GM23338 (cell line): Measurements from ENCODE around the gene GPR39. TPM values are rescaled to one million over a fixed set of nuclear protein-coding genes. Genes with fewer than 3 reads are reported as not detected.

Source experiments
- ATAC-seq: fragments of 200-7000 bp; cut with Tn5 transposase; 3 replicates; pipeline ENCODE4 v1.9.1; 2020
- DNase-seq: peaks from one replicate; pipeline ENCODE4 v3.0.0-alpha.2; 2015; ENCODE audit warnings: low spot score
- H2AFZ ChIP-seq: fragments of 200-600 bp; sonication (generic); 2 replicates; pipeline ENCODE4 v1.8.0; 2016; ENCODE audit warnings: antibody characterized with exemption, mild to moderate bottlenecking, moderate library complexity
- H3F3A ChIP-seq: fragments of 200-600 bp; sonication (generic); replicated peaks from 2 replicates; pipeline ENCODE4 v1.8.0; 2017; ENCODE audit warnings: antibody characterized with exemption, mixed run types, low read depth
- H3K27ac ChIP-seq: fragments of 200-600 bp; sonication (generic); 2 replicates; pipeline ENCODE4 v1.6.1; 2016; ENCODE audit warnings: low read depth
- H3K27me3 ChIP-seq: fragments of 200-600 bp; sonication (generic); 2 replicates; pipeline ENCODE4 v1.8.0; 2016; ENCODE audit warnings: mild to moderate bottlenecking, mixed run types, moderate library complexity; ENCODE audit not compliant: insufficient read depth
- H3K36me3 ChIP-seq: fragments of 200-600 bp; sonication (generic); 2 replicates; pipeline ENCODE4 v1.8.0; 2016; ENCODE audit warnings: mild to moderate bottlenecking; ENCODE audit not compliant: insufficient read depth
- H3K4me1 ChIP-seq: fragments of 200-600 bp; sonication (generic); 2 replicates; pipeline ENCODE4 v1.8.0; 2016; ENCODE audit warnings: mild to moderate bottlenecking, moderate library complexity; ENCODE audit not compliant: insufficient read depth
- H3K4me2 ChIP-seq: fragments of 200-600 bp; sonication (generic); 2 replicates; pipeline ENCODE4 v1.7.1; 2017; ENCODE audit warnings: mixed run types
- H3K4me3 ChIP-seq: fragments of 200-600 bp; sonication (generic); 2 replicates; pipeline ENCODE4 v1.6.1; 2016; ENCODE audit warnings: mixed run types
- H3K79me2 ChIP-seq: fragments of 200-600 bp; sonication (generic); replicated peaks from 2 replicates; pipeline ENCODE4 v1.8.0; 2017; ENCODE audit warnings: mild to moderate bottlenecking; ENCODE audit not compliant: insufficient read depth
- H3K9me2 ChIP-seq: fragments of 200-600 bp; sonication (generic); 2 replicates; pipeline ENCODE4 v1.8.0; 2017; ENCODE audit not compliant: insufficient read depth
- H4K20me1 ChIP-seq: fragments of 200-600 bp; sonication (generic); replicated peaks from 2 replicates; pipeline ENCODE4 v1.8.0; 2017; ENCODE audit warnings: mild to moderate bottlenecking; ENCODE audit not compliant: insufficient read depth
- H3K27ac Mint-ChIP-seq: 2 replicates; pipeline ENCODE4 v1.8.0; 2020; ENCODE audit warnings: inconsistent platforms, mild to moderate bottlenecking, moderate library complexity, mixed read lengths
- H3K27me3 Mint-ChIP-seq: 3 replicates; pipeline ENCODE4 v1.8.0; 2022; ENCODE audit warnings: low read depth, mild to moderate bottlenecking, moderate library complexity, mixed read lengths, inconsistent platforms; ENCODE audit not compliant: insufficient read depth, poor library complexity
- H3K36me3 Mint-ChIP-seq: 3 replicates; pipeline ENCODE4 v1.8.0; 2021; ENCODE audit warnings: low read depth, mild to moderate bottlenecking, inconsistent platforms, moderate library complexity, mixed read lengths
- H3K4me1 Mint-ChIP-seq: 3 replicates; pipeline ENCODE4 v1.8.0; 2020; ENCODE audit warnings: mild to moderate bottlenecking, inconsistent platforms, mixed read lengths
- H3K4me3 Mint-ChIP-seq: 3 replicates; pipeline ENCODE4 v1.8.0; 2021; ENCODE audit warnings: moderate library complexity, mild to moderate bottlenecking, inconsistent platforms, mixed read lengths
- H3K9me3 Mint-ChIP-seq: 3 replicates; pipeline ENCODE4 v1.8.0; 2020; ENCODE audit warnings: moderate library complexity, mild to moderate bottlenecking, inconsistent platforms, mixed read lengths
- CTCF ChIP-seq, 2 experiments: fragments of 200-600 bp in 1 of 2; sonication (generic) in 1 of 2; conservative IDR thresholded peaks; 2 replicates each; pipeline versions ENCODE4 v1.5.1 to v1.6.1; 2016 to 2017; ENCODE audit warnings: antibody characterized with exemption in 2 of 2, low read depth in 2 of 2, mild to moderate bottlenecking in 2 of 2, moderate library complexity in 1 of 2
- ETS1 ChIP-seq: IDR thresholded peaks from 2 replicates; pipeline ENCODE4 v1.6.1; 2016; ENCODE audit warnings: antibody characterized with exemption
- EZH2phosphoT487 ChIP-seq: fragments of 200-600 bp; sonication (generic); IDR thresholded peaks from one replicate; pipeline ENCODE4 v1.8.1; 2018; ENCODE audit warnings: antibody characterized with exemption; ENCODE audit not compliant: unreplicated experiment
- JUNB ChIP-seq: IDR thresholded peaks from one replicate; pipeline ENCODE4 v1.6.1; 2016; ENCODE audit warnings: antibody characterized with exemption; ENCODE audit not compliant: unreplicated experiment
- NANOG ChIP-seq: IDR thresholded peaks from 2 replicates; pipeline ENCODE4 v1.6.1; 2016; ENCODE audit warnings: antibody characterized with exemption, borderline replicate concordance
- REST ChIP-seq: IDR thresholded peaks from one replicate; pipeline ENCODE4 v1.6.1; 2018; ENCODE audit warnings: antibody characterized with exemption; ENCODE audit not compliant: unreplicated experiment
- ZNF331 ChIP-seq: fragments of 250-450 bp; sonication (Bioruptor Pico); IDR thresholded peaks from 2 replicates; pipeline ENCODE4 v1.5.0; 2020; ENCODE audit warnings: low read depth, mild to moderate bottlenecking, moderate library complexity
- ZNF462 ChIP-seq: fragments of 250-450 bp; sonication (Bioruptor Pico); IDR thresholded peaks from 2 replicates; pipeline ENCODE4 v1.5.0; 2020; ENCODE audit warnings: mild to moderate bottlenecking, moderate library complexity
- polyA plus RNA-seq: library from polyadenylated mRNA; unstranded; fragments of >200 nt; fragmentation: Nextera tagmentation; extraction: Ambion mirVana; gene quantifications from 2 replicates; pipeline ENCODE4 v1.2.1, GENCODE V29; 2016
- total RNA-seq: library from RNA; depleted of rRNA; stranded (reverse); fragments of >200 nt; shearing (Covaris generic); gene quantifications from 2 replicates; pipeline ENCODE4 v1.2.3, GENCODE V29; 2014

GPR39 gene
- total and polyA plus RNA-seq, 2 experiments from 2014 or later, result 0.55 to 1.9 TPM

- Histone ChIP-seq H3K36me3 (no peaks in the 10 kb centered on the region), H3K79me2 (no peaks in the 10 kb centered on the region), H2AFZ (no peak overlapping the region), H3K4me2 (no peak overlapping the region), H3K4me3 (no peak overlapping the region), H3K9me2 (no peaks in the 10 kb centered on the region), H3K27ac (no peak overlapping the region), H4K20me1 (no peaks in the 10 kb centered on the region), H3F3A (no peaks in the 10 kb centered on the region), H3K27me3 (no peaks in the 10 kb centered on the region), H3K4me1 (peaks cover 7% of the 10 kb centered on the region)
- no peak overlapping the region for H3K27ac Mint-ChIP-seq
- H3K4me3 Mint-ChIP-seq, result no peak overlapping the region
- ATAC-seq (no peak), DNase-seq (no peak)
- no peaks in the 10 kb centered on the region for H3K27me3 Mint-ChIP-seq
- no peak for TF ChIP-seq ZNF462 (CRISPR knock-in tag)
- no peak for TF ChIP-seq NANOG
- TF ChIP-seq JUNB, result no peak
- no peak for TF ChIP-seq ZNF331 (CRISPR knock-in tag)
- TF ChIP-seq ETS1, result no peak
- no peak for TF ChIP-seq REST
- TF ChIP-seq CTCF (conservative IDR thresholded peaks at IDR 0.05; ENCODE audit: low read depth in 2 of 2), result no peak
- no peak for TF ChIP-seq EZH2phosphoT487
- no peaks in the 10 kb centered on the region for H3K36me3 Mint-ChIP-seq
- H3K4me1 Mint-ChIP-seq, result peaks cover 8% of the 10 kb centered on the region
- H3K9me3 Mint-ChIP-seq, result no peaks in the 10 kb centered on the region
These were observed 8.0 kb downstream of the GPR39 start for GRCh38 chr2:132424526-132425121.
